GM21360 (cell line): ENCODE measurements around the gene TIRAP.

Experiments used
- ATAC-seq: cut with Tn5 transposase; IDR thresholded peaks from one replicate; pipeline ENCODE4 v1.9.1; 2021; ENCODE audit warnings: mild to moderate bottlenecking, moderate library complexity; ENCODE audit not compliant: unreplicated experiment

Gene TIRAP

GRCh38 chr11:126318574-126319373, 35.9 kb downstream of the TIRAP start:
- peak; percentile 90 for ATAC-seq

- no peak for ATAC-seq
Measured at GRCh38 chr11:126319374-126319740, 36.5 kb downstream of the TIRAP start.

GRCh38 chr11:126322996-126323395, 40.1 kb downstream of the TIRAP start:
- ATAC-seq = no peak

GRCh38 chr11:126327281-126328000, 44.5 kb downstream of the TIRAP start:
- no peak for ATAC-seq

- ATAC-seq = no peak
Measured at GRCh38 chr11:126328001-126328390, 45.1 kb downstream of the TIRAP start.

- no peak for ATAC-seq
Measured at GRCh38 chr11:126328444-126328843, 45.6 kb downstream of the TIRAP start.

GRCh38 chr11:126328938-126329643, 46.2 kb downstream of the TIRAP start:
- no peak for ATAC-seq

GRCh38 chr11:126329644-126330211, 46.8 kb downstream of the TIRAP start:
- no peak for ATAC-seq

GRCh38 chr11:126331286-126331685, 48.4 kb downstream of the TIRAP start:
- ATAC-seq = no peak

GRCh38 chr11:126332221-126332711, 49.4 kb downstream of the TIRAP start:
- no peak for ATAC-seq

- ATAC-seq = no peak
Measured at GRCh38 chr11:126333142-126333541, 50.2 kb downstream of the TIRAP start.

- ATAC-seq = no peak
Measured at GRCh38 chr11:126334659-126335462, 52.0 kb downstream of the TIRAP start.

GRCh38 chr11:126335463-126335760, 52.5 kb downstream of the TIRAP start:
- ATAC-seq = no peak

GRCh38 chr11:126336138-126336541, 53.2 kb downstream of the TIRAP start:
- ATAC-seq = no peak

- no peak for ATAC-seq
Measured at GRCh38 chr11:126336671-126337101, 53.8 kb downstream of the TIRAP start.

GRCh38 chr11:126337126-126337473, 54.2 kb downstream of the TIRAP start:
- ATAC-seq = no peak

GRCh38 chr11:126337474-126338241, 54.8 kb downstream of the TIRAP start:
- no peak for ATAC-seq

GRCh38 chr11:126338346-126339055, 55.6 kb downstream of the TIRAP start:
- ATAC-seq = no peak
